GM20431 (cell line): ENCODE data around the gene MOV10L1.

Experiments used
- in situ Hi-C: fragments of 300-500 bp; cut with MseI, MboI; formaldehyde crosslinking; loops from one replicate; pipeline ENCODE4 v1.15.0; 2020; ENCODE audit warnings: low sequenced_read_pairs; ENCODE audit not compliant: unreplicated experiment

MOV10L1 gene

GRCh38 chr22:50171319-50171964 is 81.6 kb downstream of the MOV10L1 start:
- in situ Hi-C loops, result no loop called here

DNA sequence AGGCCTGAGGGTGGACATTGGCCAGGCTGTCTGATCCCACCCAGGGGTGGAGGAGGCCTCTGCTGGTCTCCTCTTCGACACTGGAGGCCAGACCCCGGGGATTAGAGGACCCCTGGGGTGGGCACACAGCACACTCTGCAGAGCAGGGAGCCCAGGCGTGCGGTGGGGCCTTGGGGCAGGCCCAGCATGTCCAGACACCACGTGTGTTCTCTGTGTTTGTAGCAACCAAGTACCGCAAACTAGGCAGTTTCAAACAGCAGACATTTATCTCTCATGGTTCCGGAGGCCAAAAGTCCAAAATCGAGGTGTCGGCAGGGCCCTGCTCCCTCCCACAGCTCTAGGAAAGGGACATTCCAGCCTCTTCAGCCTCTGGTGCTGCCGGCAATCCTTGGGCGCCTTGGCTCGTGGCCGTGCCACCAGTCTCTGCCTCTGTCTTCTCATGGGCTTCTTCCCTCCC is 82.2 kb downstream of the MOV10L1 start:
- in situ Hi-C loops, result no loop called here

GRCh38 chr22:50173311-50173982 is 83.6 kb downstream of the MOV10L1 start:
- in situ Hi-C loops, result no loop called here

- in situ Hi-C loops, result no loop called here
Measured at GRCh38 chr22:50173983-50174355, 84.2 kb downstream of the MOV10L1 start.

DNA sequence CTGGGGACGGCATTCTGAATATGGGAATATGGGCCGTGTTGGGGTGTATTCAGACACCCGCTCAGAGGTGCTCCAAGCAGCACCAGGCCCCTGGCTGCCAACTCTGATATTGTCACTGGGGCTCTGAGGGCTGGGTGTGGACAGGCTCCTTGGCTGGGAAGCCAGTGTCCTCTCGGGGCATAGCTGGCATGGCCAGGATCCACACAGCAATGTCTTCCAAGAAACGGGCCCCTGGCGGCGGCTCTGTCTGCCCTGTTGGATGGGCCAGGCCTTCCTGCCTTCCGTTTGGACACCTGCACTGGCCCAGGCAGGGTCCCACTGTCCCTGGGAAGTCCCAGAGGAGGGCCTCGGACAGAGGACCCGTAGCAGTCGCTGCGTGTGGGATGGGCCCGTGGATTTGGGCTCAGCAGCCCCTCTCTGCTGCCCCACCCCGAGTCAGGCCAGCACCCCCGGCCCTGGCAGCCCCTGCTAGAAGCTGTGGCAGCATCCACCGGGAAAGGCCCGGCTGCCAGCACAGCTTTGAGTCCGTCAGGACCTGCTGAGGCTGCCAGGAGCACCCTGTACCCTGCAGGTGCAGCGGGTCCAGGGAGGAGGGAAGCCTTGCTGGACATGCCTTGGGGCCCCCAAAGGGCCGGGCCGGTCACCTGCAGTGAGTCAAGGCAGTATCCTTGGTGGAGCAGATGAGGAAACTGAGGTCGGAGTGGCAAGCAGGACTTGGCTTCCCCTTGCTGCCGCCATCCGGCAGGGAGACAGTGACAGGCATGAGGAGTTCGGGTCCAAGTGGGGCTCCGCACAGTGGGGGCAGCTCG is 84.8 kb downstream of the MOV10L1 start:
- in situ Hi-C loops, result no loop called here

GRCh38 chr22:50175191-50175461 is 85.3 kb downstream of the MOV10L1 start:
- in situ Hi-C loops, result no loop called here

DNA sequence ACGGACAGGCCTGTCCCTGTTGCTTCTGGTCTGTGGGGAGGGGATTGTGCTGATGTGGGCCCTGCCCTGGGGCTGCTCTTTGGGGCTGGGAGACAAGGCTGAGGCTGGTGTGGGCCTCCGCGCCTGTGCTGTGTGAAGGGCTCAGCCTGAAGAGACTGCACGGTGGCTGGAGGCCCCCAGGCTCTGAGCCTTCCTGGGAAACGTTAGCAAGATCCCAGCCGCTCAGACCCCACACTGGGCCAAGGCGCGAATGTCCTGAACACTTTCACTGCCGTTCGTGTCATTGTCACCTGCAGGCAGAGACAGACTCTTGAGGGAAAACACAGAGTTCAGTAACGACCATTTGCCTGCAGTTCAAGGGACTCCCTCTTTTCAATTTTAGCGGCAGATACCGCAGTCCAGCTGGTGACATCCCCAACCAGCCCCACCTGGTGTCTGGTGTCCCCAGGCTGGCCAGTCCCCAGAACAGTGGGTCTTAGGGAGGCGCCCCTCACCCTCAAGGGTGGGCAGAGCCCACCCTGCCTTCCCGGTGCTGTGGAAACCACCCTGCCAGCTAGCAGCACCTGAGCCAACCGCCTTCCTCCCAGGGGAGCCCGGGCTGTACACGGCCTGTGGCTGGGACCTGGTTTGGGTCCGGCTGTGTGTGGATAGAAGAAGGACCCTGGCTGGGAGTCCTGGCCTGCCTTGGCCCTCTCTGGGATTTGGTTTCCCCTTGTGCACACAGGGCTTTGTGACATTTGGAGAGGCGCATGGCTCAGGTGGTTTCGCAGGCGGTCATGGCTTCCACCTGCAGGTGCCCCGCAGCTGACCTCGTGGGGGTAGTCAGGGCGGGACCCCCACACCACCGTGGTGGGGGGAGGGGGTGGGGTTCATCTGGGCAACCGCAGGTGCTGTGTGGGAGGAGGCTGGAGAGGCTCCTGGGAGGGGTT is 86.4 kb downstream of the MOV10L1 start:
- in situ Hi-C loops, result no loop called here

GRCh38 chr22:50176850-50177536 is 87.2 kb downstream of the MOV10L1 start:
- in situ Hi-C loops, result no loop called here

DNA sequence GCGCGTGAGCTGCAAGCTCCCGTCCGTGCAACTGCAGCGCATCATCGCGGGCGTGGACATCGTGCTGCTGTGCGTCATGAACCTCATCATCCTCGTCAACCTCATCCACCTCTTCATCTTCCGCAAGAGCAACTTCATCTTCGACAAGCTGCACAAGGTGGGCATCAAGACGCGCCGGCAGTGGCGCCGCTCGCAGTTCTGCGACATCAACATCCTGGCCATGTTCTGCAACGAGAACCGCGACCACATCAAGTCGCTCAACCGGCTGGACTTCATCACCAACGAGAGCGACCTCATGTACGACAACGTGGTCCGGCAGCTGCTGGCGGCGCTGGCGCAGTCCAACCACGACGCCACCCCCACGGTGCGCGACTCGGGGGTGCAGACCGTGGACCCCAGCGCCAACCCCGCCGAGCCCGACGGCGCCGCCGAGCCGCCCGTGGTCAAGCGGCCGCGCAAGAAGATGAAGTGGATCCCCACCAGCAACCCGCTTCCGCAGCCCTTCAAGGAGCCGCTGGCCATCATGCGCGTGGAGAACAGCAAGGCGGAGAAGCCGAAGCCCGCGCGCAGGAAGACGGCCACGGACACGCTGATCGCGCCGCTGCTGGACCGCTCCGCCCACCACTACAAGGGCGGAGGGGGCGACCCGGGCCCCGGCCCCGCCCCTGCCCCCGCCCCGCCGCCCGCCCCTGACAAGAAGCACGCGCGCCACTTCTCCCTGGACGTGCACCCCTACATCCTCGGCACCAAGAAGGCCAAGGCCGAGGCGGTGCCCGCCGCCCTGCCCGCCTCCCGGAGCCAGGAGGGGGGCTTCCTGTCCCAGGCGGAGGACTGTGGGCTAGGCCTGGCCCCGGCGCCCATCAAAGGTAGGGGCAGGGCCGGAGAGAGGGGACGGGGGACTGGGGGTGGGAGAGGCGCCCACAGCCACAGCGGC is 88.0 kb downstream of the MOV10L1 start:
- in situ Hi-C loops, result no loop called here

- in situ Hi-C loops, result no loop called here
Measured at GRCh38 chr22:50178471-50178864, 88.7 kb downstream of the MOV10L1 start.

GRCh38 chr22:50178871-50179869 is 89.4 kb downstream of the MOV10L1 start:
- in situ Hi-C loops, result no loop called here

GRCh38 chr22:50179937-50180726 is 90.3 kb downstream of the MOV10L1 start:
- in situ Hi-C loops, result no loop called here

- in situ Hi-C loops, result no loop called here
Measured at GRCh38 chr22:50180727-50181521, 91.1 kb downstream of the MOV10L1 start.

DNA sequence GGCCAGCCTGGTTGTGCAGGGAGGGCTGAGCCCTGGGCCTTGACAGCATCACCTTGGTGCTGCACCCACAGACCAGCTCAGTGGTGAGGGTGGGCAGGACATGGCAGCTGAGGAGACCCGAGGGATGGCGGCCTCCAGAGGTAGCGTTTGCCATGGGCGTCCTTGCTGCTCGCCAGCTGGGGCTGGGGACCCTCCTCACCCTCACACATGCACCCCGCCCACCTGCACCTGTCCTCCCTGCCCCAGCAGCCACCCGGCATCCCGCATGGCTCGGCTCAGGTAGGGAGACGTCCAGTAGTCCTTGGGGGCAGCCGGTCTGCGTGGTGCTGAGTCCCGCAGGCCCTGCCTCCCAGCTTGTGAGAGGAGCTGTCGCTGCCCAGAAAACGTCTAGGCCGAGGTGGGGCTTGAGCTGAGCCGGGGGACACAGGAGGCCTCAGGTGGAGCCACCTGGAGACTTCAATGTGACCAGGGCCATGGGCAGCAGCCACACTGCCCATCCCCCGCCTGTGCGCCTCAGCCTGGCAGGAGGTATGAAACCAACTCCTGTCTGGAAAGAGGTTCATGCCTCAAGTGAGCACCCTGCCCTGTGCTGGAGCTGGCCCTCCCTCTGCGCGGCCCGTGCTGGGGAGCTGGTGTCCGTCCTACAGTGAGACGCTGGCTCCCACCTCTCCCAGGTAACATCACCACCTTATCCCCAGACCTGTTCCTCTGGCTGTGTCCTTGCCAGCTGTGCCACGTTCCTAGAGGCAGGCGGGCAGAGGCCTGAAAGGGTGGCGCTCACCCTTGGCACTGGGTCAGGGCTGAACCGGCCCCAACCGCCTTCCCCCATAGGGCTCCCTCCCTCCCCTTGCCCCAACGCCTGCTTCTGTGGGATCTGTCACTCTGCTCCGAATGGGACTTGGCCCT is 92.6 kb downstream of the MOV10L1 start:
- in situ Hi-C loops, result no loop called here
